ENCODE measurements around the gene DTWD2. TPM values are rescaled to one million over a fixed set of nuclear protein-coding genes. Genes with fewer than 3 reads are reported as not detected.

The DTWD2 gene
- total and polyA plus RNA-seq, 2 experiments from 2014 or later: 4.1 to 15.4 TPM

DNA sequence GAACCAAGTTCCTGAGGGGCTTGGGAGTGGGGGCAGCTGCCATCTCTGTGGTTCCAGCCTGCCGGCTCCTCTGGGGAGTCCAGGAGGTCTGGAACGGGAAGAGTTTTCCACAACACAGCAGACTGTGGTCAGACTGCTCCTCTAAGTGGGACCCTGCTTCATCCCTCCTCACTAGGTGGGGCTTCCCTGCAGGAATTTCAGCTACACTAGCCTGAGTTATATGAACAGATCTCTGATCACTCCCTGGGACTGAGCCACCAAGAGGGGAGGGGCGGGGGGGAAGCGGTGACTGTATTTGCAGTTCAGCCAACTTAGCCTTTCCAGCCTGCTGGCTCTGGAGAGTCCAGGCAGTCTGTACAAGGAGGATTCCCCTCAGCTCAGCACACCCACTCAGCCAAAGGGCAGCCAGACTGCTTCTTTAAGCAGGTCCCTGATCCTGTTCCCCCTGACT, 19.4 kb downstream of the DTWD2 start (continued):
- TF ChIP-seq POLR2AphosphoS5 (IDR thresholded peaks at IDR 0.05; ENCODE audit: low read depth) (no peak), ZNF331 (CRISPR knock-in tag; IDR thresholded peaks at IDR 0.05; ENCODE audit: low read depth) (no peak), CREB1 (CRISPR knock-in tag; IDR thresholded peaks at IDR 0.05; ENCODE audit: low read depth) (no peak)
- TF ChIP-seq, protein P1, sequence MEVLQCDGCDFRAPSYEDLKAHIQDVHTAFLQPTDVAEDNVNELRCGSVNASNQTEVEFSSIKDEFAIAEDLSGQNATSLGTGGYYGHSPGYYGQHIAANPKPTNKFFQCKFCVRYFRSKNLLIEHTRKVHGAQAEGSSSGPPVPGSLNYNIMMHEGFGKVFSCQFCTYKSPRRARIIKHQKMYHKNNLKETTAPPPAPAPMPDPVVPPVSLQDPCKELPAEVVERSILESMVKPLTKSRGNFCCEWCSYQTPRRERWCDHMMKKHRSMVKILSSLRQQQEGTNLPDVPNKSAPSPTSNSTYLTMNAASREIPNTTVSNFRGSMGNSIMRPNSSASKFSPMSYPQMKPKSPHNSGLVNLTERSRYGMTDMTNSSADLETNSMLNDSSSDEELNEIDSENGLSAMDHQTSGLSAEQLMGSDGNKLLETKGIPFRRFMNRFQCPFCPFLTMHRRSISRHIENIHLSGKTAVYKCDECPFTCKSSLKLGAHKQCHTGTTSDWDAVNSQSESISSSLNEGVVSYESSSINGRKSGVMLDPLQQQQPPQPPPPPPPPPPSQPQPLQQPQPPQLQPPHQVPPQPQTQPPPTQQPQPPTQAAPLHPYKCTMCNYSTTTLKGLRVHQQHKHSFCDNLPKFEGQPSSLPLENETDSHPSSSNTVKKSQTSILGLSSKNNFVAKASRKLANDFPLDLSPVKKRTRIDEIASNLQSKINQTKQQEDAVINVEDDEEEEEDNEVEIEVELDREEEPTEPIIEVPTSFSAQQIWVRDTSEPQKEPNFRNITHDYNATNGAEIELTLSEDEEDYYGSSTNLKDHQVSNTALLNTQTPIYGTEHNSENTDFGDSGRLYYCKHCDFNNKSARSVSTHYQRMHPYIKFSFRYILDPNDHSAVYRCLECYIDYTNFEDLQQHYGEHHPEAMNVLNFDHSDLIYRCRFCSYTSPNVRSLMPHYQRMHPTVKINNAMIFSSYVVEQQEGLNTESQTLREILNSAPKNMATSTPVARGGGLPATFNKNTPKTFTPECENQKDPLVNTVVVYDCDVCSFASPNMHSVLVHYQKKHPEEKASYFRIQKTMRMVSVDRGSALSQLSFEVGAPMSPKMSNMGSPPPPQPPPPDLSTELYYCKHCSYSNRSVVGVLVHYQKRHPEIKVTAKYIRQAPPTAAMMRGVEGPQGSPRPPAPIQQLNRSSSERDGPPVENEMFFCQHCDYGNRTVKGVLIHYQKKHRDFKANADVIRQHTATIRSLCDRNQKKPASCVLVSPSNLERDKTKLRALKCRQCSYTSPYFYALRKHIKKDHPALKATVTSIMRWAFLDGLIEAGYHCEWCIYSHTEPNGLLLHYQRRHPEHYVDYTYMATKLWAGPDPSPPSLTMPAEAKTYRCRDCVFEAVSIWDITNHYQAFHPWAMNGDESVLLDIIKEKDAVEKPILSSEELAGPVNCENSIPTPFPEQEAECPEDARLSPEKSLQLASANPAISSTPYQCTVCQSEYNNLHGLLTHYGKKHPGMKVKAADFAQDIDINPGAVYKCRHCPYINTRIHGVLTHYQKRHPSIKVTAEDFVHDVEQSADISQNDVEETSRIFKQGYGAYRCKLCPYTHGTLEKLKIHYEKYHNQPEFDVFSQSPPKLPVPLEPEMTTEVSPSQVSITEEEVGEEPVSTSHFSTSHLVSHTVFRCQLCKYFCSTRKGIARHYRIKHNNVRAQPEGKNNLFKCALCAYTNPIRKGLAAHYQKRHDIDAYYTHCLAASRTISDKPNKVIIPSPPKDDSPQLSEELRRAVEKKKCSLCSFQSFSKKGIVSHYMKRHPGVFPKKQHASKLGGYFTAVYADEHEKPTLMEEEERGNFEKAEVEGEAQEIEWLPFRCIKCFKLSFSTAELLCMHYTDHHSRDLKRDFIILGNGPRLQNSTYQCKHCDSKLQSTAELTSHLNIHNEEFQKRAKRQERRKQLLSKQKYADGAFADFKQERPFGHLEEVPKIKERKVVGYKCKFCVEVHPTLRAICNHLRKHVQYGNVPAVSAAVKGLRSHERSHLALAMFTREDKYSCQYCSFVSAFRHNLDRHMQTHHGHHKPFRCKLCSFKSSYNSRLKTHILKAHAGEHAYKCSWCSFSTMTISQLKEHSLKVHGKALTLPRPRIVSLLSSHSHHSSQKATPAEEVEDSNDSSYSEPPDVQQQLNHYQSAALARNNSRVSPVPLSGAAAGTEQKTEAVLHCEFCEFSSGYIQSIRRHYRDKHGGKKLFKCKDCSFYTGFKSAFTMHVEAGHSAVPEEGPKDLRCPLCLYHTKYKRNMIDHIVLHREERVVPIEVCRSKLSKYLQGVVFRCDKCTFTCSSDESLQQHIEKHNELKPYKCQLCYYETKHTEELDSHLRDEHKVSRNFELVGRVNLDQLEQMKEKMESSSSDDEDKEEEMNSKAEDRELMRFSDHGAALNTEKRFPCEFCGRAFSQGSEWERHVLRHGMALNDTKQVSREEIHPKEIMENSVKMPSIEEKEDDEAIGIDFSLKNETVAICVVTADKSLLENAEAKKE (CRISPR knock-in tag; IDR thresholded peaks at IDR 0.05): no peak

DNA sequence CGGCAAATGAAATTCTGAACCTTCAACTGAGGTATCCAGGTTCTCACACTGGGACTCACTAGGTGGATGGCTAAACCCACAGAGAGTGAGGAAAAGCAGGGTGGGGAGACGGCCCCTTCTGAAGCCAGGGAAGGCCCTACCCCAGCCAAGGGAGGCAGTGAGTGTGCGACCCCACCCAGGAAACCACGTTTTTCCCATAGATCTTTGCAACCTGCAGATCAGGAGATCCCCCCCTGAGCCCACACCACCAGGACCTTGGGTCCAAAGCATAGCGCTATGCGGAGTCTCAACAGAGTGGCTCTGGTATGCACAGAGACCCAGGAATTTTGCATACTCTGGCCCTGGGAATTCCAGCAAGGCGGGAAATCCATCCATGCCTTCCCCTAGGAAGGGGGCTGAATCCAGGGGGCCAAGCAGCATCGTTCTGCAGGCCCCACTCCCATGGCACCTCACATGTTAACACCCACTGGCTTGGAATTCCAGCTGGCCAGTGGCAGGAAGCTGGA, 19.9 kb downstream of the DTWD2 start:
- Histone ChIP-seq H2AFZ (no peak overlapping the region), H3K4me1 (ENCODE audit: insufficient read depth) (no peaks in the 10 kb centered on the region), H3K4me3 (no peak overlapping the region), H3K4me2 (no peak overlapping the region), H4K20me1 (replicated peaks; ENCODE audit: insufficient read depth) (no peaks in the 10 kb centered on the region), H3K79me2 (replicated peaks; ENCODE audit: insufficient read depth) (no peaks in the 10 kb centered on the region), H3F3A (replicated peaks; ENCODE audit: low read depth) (no peaks in the 10 kb centered on the region), H3K27me3 (ENCODE audit: insufficient read depth) (no peaks in the 10 kb centered on the region), H3K36me3 (ENCODE audit: insufficient read depth) (no peaks in the 10 kb centered on the region), H3K9me2 (ENCODE audit: insufficient read depth) (0 out of 2 replicates have a peak, but pooled peaks cover 9% of the 10 kb centered on the region), H3K27ac (ENCODE audit: low read depth) (no peak overlapping the region)
- Mint-ChIP-seq H3K4me1 (no peaks in the 10 kb centered on the region; the same call in 2 of the 3 replicates), H3K27me3 (ENCODE audit: insufficient read depth, low read depth, poor library complexity) (peaks cover 2% of the 10 kb centered on the region), H3K27ac (no peak overlapping the region), H3K4me3 (no peak overlapping the region), H3K9me3 (peaks cover 27% of the 10 kb centered on the region), H3K36me3 (ENCODE audit: low read depth) (peaks cover 20% of the 10 kb centered on the region)
- peak; percentile 44; the same call in 2 of the 3 replicates for ATAC-seq
- peak; percentile 35 for DNase-seq (ENCODE audit: low spot score)
- TF ChIP-seq POLR2AphosphoS5 (IDR thresholded peaks at IDR 0.05; ENCODE audit: low read depth): no peak
- no peak for TF ChIP-seq NANOG (IDR thresholded peaks at IDR 0.05; ENCODE audit: borderline replicate concordance)
- TF ChIP-seq, protein P1 (CRISPR knock-in tag; IDR thresholded peaks at IDR 0.05): no peak
- no peak for TF ChIP-seq ZNF331 (CRISPR knock-in tag; IDR thresholded peaks at IDR 0.05; ENCODE audit: low read depth)
- TF ChIP-seq, protein P2, sequence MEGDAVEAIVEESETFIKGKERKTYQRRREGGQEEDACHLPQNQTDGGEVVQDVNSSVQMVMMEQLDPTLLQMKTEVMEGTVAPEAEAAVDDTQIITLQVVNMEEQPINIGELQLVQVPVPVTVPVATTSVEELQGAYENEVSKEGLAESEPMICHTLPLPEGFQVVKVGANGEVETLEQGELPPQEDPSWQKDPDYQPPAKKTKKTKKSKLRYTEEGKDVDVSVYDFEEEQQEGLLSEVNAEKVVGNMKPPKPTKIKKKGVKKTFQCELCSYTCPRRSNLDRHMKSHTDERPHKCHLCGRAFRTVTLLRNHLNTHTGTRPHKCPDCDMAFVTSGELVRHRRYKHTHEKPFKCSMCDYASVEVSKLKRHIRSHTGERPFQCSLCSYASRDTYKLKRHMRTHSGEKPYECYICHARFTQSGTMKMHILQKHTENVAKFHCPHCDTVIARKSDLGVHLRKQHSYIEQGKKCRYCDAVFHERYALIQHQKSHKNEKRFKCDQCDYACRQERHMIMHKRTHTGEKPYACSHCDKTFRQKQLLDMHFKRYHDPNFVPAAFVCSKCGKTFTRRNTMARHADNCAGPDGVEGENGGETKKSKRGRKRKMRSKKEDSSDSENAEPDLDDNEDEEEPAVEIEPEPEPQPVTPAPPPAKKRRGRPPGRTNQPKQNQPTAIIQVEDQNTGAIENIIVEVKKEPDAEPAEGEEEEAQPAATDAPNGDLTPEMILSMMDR (conservative IDR thresholded peaks at IDR 0.05; ENCODE audit: low read depth in 2 of 2): no peak
